ENCODE measurements around the gene IKBIP. TPM values are rescaled to one million over a fixed set of nuclear protein-coding genes. Genes with fewer than 3 reads are reported as not detected.
A peak's percentile ranks its signal among the peaks of the same experiment; 100 is the strongest.
"Not testable (repeated sequence)": the region's sequence is repeated elsewhere in the genome, so short reads cannot be mapped to it uniquely, and the experiment has no call there.

The IKBIP gene
- total RNA-seq, 1 donor from 2014 or later = 10.8 TPM

GRCh38 chr12:98645572-98646067 is 1.0 kb upstream of the IKBIP start:
- no peak for TF ChIP-seq CTCF (IDR thresholded peaks at IDR 0.05; ENCODE audit: unreplicated experiment)
- peaks cover 5% of the 10 kb centered on the region for H3K36me3 Mint-ChIP-seq (ENCODE audit: insufficient read depth)
- peak overlapping the region; percentile 92 for H3K27ac Mint-ChIP-seq
- no peak for DNase-seq (ENCODE audit: low spot score, unreplicated experiment)
- H3K4me3 Mint-ChIP-seq (ENCODE audit: low read depth) = peak overlapping the region; percentile 95
- no peaks in the 10 kb centered on the region for H3K27me3 Mint-ChIP-seq
- peaks cover 9% of the 10 kb centered on the region for H3K4me1 Mint-ChIP-seq (ENCODE audit: low read depth)
- no peaks in the 10 kb centered on the region for H3K9me3 Mint-ChIP-seq (ENCODE audit: low read depth)

- DNase-seq (ENCODE audit: low spot score, unreplicated experiment) = peak; percentile 52
- H3K4me1 Mint-ChIP-seq (ENCODE audit: low read depth) = peaks cover 9% of the 10 kb centered on the region
- TF ChIP-seq CTCF (IDR thresholded peaks at IDR 0.05; ENCODE audit: unreplicated experiment) = peak; percentile 43
These were observed 216 bp downstream of the IKBIP start for GRCh38 chr12:98644433-98644711.

GRCh38 chr12:98642801-98643200 is 1.8 kb downstream of the IKBIP start:
- H3K4me1 Mint-ChIP-seq (ENCODE audit: low read depth); H3K36me3 Mint-ChIP-seq (ENCODE audit: insufficient read depth); H3K27me3 Mint-ChIP-seq; H3K27ac Mint-ChIP-seq; DNase-seq (ENCODE audit: low spot score, unreplicated experiment); H3K9me3 Mint-ChIP-seq (ENCODE audit: low read depth): not testable (repeated sequence)
- peak overlapping the region; percentile 60 for H3K4me3 Mint-ChIP-seq (ENCODE audit: low read depth)

More at GRCh38 chr12:98644433-98644711, 216 bp downstream of the IKBIP start:
- Mint-ChIP-seq H3K27ac (peak overlapping the region; percentile 96), H3K27me3 (no peaks in the 10 kb centered on the region), H3K4me3 (ENCODE audit: low read depth) (peak overlapping the region; percentile 95), H3K36me3 (ENCODE audit: insufficient read depth) (peaks cover 2% of the 10 kb centered on the region), H3K9me3 (ENCODE audit: low read depth) (no peaks in the 10 kb centered on the region)

GRCh38 chr12:98639491-98639890 is 5.1 kb downstream of the IKBIP start:
- H3K4me1 Mint-ChIP-seq (ENCODE audit: low read depth) = no peaks in the 10 kb centered on the region

GRCh38 chr12:98638009-98638408 is 6.6 kb downstream of the IKBIP start:
- Mint-ChIP-seq H3K27me3 (no peaks in the 10 kb centered on the region), H3K36me3 (ENCODE audit: insufficient read depth) (no peaks in the 10 kb centered on the region), H3K9me3 (ENCODE audit: low read depth) (no peaks in the 10 kb centered on the region), H3K27ac (no peak overlapping the region), H3K4me1 (ENCODE audit: low read depth) (no peaks in the 10 kb centered on the region), H3K4me3 (ENCODE audit: low read depth) (no peak overlapping the region)
- no peak for TF ChIP-seq CTCF (IDR thresholded peaks at IDR 0.05; ENCODE audit: unreplicated experiment)
- no peak for DNase-seq (ENCODE audit: low spot score, unreplicated experiment)

More at GRCh38 chr12:98639491-98639890, 5.1 kb downstream of the IKBIP start:
- no peak for DNase-seq (ENCODE audit: low spot score, unreplicated experiment)
- Mint-ChIP-seq H3K27me3 (no peaks in the 10 kb centered on the region), H3K9me3 (ENCODE audit: low read depth) (no peaks in the 10 kb centered on the region), H3K4me3 (ENCODE audit: low read depth) (no peak overlapping the region), H3K27ac (no peak overlapping the region), H3K36me3 (ENCODE audit: insufficient read depth) (no peaks in the 10 kb centered on the region)
- no peak for TF ChIP-seq CTCF (IDR thresholded peaks at IDR 0.05; ENCODE audit: unreplicated experiment)

- TF ChIP-seq CTCF (IDR thresholded peaks at IDR 0.05; ENCODE audit: unreplicated experiment) = no peak
- Mint-ChIP-seq H3K4me1 (ENCODE audit: low read depth) (no peaks in the 10 kb centered on the region), H3K9me3 (ENCODE audit: low read depth) (no peaks in the 10 kb centered on the region), H3K27ac (no peak overlapping the region), H3K27me3 (no peaks in the 10 kb centered on the region), H3K4me3 (ENCODE audit: low read depth) (no peak overlapping the region), H3K36me3 (ENCODE audit: insufficient read depth) (peaks cover 2% of the 10 kb centered on the region)
- DNase-seq (ENCODE audit: low spot score, unreplicated experiment) = no peak
These were observed 7.5 kb downstream of the IKBIP start for GRCh38 chr12:98637068-98637467.

Data from progenitor cell of endocrine pancreas (in vitro differentiated cells).